ENCODE results near the gene LEUTX. TPM values are rescaled to one million over a fixed set of nuclear protein-coding genes. Genes with fewer than 3 reads are reported as not detected.
"Not testable (repeated sequence)": the region's sequence is repeated elsewhere in the genome, so short reads cannot be mapped to it uniquely, and the experiment has no call there.

Gene LEUTX, protein sequence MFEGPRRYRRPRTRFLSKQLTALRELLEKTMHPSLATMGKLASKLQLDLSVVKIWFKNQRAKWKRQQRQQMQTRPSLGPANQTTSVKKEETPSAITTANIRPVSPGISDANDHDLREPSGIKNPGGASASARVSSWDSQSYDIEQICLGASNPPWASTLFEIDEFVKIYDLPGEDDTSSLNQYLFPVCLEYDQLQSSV
- total RNA-seq = not detected

DNA sequence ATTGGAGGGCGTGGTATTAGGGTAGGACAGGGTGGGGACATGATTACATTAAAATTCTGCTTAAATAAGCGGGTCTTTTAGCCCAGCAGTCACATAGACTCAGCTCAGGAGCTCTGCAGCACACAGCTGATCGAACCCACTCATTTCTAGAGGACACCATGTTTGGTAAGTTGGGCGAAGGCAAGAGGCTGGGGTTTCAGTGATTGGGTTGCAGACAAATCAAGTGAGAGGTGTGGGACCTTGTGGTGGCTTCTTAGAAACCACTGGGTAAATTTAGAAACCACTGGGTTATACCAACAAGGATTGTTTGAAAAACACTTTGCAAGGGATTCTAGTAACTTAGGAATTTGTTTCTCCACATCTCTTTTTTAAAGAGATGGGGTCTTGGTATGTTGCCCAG is at the start of gene LEUTX:
TSS of gene LEUTX (plus strand) at position 92 of the 400 bp plus-strand sequence. CDS start at position 159, 67 bp downstream.
- DNase-seq = no peak

DNA sequence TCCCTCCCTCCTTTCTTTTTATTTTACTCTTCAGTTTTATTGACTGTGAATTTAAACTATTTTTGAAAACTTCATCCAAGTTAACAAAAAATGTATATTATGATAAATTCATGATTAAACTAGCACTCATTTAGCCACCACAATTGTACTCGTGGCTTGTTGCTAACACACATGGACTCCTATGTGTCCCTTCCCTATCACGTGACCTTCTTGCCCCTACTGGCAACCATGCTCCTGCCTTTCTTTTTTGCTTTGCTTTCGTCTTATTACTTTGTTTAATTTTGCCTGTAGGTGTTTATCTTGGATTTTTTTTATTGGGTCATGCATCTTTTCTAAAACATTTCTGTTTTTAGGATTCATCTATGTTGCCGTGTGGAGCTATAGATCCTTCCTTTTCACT is 49.1 kb upstream of the LEUTX start:
- DNase-seq = no peak

DNA sequence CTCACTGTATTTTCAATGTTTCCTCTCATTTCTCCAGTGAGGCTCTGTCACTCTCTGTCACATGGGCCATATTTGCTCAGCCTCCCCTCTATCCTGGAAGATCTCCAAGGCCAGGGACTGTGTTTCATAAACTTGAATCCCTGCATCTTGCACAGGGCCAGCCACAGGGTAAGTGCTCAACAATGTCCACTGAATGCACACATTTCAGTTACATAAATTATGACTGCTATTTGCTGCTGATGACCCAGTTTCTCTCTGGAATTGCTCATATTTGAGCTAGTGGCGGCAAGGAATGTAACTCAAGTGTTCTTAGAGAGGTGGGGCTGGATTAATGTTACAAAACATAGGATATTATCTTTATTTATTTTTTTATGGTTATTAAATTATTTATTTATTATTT is 47.0 kb upstream of the LEUTX start:
- no peak for DNase-seq

DNA sequence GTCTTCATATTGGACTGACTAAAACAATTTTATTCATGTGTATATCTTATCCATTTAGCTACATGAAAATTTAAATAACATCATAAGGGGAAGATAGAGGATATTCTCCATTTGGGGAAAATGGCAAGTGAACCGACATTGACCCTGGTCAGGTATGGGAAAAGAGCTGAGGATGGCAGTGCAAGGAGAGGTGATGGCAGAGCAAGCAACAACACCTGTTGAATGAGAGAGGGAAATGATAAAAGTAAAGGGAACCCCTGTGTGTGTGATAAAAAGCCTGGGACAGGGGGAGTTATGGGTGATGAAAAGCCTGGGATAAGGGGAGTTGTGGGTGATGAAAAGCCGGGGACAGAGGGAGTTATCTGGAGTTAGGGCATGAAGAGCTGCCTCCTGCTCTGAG is 44.8 kb upstream of the LEUTX start:
- DNase-seq = no peak

DNA sequence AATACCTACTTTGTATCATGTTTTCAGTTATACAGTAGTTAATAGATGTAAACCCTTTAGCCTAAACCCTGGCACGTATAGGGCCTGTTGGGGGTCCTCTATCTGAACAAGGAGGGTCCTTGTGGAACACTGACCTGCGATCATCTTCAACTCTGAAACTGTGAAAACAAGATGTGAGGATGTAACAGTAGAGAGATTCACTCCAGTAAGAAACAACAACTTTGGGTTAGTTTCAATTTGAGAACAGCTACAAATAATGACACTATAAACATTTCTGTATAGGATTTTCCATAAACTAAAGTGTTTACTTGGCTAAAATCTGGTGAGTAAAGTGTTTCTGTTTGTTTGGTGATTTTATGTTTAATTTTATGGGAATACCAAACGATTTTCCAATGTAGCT is 43.0 kb upstream of the LEUTX start:
- DNase-seq = no peak

DNA sequence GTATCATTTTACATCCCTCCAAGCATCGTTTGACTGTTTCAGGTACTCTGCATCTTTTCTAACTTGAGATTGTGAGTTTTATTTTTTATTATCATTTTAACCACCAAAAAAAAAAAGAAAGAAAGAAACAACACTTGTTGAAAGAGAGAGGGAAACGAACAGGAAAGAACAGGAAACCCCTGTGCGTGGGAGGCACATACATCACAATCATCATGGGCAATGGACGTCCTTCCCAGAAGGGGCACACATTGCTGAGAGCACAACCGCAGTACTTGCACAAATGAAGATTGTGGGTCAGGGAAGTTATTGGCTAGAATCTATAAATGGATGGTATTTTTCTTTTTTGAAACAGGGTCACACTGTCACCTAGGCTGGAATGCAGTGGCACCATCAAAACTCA is 42.6 kb upstream of the LEUTX start:
- no peak for DNase-seq

DNA sequence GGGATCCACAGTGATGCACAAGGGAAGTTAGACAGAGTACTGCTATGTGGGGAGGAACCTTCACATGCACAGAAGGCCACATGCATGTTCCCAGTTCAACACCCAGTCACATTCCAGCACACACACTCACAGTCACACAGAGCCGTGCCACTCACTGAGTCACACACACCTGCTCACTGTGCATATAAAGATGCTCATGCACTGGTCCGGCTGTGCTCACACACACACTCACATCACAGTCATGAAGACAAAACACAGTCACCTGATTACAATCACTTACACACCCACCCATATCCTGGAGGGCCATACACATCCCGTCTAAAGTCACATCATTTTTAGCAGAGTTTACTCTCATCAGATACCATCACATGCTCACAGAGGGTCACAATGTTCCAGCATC is 41.3 kb upstream of the LEUTX start:
- no peak for DNase-seq

DNA sequence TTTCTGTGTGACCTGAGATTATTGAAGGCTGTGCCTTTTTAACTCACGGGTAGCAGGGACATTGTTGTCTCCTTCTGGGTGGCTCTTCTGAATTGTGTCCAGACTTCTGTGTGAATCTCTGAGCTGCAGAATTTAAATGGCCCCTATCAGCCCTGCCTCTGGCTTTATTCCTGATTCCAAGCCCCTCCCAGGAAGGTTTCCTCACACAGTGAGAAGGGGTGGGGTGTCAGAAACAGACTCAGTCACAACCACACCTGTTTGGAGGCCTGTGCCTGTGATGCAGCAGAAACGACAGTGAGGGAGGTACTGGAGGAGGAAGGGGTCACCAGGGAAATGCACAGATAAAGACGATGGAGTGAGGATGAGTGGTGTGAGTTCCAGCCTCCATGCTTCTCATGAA is 40.8 kb upstream of the LEUTX start, which contains the start of gene CLC:
TSS of gene CLC (minus strand) at position 139 of the 400 bp plus-strand sequence. CDS start at position 62, 77 bp downstream.
- no peak for DNase-seq

DNA sequence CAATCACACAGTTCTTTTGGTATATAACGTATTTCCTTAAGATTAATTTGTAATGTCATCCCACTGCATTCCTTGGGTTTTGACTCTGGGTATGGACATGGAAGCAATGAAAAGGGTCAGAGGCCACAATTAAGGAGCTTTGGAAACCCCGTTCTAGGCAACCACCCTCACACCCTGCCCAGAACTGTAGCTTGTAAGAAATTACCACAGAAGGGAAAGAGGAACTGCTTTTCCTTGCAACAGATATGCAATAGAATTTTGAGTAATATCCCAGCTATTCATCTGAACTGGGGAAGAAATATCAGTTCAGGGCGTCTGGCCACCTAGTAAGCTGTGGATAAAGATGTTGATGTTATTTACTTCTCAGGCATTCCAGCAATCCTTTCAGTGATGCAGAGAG is 39.8 kb upstream of the LEUTX start:
- DNase-seq = no peak

DNA sequence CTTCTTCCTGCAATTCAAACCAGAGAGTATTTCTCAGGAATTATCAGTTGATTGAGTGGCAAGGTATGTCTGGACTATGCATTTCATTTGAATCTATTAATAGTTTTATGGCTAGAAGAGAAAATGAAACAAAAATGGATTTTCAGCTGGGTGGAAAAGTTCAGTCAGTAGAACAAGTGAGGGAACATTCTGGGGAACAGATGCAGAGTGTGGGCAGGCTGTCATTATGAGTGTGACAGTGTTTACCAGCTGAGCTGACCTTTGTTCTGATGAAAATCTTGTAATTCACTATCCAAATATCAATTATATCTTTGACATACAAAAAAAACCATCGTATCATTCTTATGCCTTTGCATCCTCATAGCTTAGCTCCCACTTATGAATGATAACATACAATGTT is 38.3 kb upstream of the LEUTX start:
- no peak for DNase-seq

DNA sequence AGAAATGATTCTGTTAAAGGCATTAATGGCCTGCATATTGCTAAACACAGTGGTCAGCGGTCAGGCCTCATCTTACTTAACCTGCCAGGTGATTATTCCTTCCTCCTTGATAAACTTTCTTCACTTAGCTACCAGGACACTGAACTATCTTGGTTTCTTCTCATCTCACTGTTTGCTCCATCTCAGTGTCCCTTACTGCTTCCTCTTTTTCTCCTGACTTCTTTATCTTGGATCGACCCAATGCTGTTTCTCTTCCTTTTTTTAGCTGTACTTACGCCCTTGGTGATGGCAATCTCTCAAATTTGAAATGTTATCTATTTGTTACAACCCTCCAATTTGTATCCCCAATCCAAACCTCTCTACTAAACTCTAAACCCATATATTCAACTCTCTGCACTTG is 33.0 kb upstream of the LEUTX start:
- no peak for DNase-seq

DNA sequence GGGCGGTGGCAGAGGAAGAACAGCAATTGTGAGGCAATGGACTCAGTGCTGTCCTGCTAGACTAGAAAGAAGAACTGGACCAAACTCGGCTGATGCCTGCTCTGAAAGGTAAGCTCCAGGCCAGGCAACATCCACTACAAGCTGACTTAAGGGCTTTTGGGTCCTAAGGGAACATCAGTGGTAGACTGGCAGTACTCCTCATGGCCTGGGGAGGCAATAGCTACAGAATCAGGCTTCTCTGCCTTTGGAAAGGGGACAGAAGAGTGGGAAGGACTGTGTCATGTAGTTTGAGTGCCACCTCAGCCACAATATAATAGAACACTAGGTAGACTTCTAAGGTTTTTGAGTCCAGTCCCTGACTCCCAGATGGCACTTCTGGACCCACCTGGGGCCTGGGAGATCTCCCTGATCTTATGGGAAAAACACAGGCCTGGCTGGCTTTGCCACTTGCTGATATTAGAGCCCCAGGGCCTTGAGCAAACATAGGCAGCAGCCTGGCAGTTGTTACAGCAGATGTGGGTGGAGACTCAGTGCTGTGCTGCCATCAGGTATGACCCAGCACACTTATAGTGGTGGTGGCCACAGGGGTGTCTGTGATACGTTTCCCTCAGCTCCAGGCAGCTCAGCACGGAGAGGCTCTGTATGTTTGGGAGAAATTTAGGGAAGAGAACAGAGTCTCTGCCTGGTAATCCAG is 31.7 kb upstream of the LEUTX start:
- DNase-seq = no peak

DNA sequence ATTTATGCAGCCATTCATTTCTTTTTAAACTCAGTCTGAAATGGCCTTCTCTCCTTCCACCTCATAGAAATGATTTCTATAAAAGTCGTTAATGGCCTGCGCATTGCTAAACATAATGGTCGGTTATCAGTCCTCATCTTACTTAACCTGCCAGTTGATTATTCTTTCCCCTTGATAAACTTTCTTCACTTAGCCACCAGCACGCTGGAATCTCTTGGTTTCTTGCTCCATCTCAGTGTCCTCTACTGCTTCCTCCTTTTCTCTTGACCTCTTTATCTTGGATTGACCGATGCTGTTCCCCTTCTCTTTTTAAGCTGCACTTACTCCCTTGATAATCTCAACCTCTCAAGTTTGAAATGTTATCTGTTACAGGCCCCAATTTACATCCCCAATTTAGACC is 28.7 kb upstream of the LEUTX start:
- no peak for DNase-seq

DNA sequence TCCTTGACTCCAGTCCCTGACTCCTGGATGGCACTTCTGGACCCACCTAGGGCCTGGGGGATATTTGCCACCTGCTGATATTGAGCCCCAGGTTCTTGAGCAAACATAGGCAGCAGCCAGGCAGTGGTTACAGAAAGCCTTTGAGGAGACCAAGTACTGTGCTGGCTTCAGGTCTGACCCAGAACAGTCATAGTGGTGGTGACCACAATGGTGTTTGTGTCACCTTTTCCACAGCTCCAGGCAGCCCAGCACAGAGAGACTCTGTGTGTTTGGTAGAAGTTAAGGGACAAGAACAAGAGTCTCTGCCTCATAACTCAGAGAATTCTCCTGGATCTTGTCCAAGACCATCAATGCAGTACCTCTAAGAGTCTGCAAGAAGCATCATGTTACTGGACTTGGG is 26.3 kb upstream of the LEUTX start:
- no peak for DNase-seq

DNA sequence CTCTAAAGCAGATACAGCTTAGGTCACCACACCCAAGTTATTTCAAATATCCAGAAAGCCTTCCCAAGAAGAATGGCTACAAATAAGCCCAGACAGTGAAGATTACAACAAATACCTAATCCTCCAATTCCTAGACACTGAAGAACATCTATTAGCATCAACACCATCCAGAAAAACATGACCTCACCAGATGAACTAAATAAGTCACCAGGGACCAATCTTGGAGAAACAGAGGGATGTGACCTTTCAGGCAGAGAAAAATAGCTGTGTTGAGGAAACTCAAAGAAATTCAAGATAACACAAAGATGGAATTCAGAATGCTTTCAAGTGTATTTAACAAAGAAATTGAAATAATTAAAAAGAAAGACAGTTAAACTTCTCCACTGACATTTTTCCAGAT is 25.9 kb upstream of the LEUTX start:
- DNase-seq = no peak

DNA sequence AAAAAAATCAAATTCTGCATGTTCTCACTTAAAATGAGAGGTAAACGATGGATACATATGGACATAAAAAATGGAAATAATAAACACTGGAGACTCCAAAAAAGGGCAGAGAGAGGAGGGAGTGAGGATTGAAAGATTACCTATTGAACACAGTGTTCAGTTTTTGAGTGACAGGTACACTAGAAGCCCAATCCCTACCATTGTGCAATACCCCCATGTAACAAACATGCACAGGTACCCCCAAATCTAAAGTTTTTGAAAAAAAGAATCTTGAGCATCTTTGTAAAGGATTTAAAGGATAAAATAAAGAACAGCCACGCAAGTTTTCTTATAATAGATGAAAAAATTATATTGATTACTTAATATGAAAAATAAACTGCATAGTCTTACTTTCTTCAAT is 24.1 kb upstream of the LEUTX start:
- no peak for DNase-seq

DNA sequence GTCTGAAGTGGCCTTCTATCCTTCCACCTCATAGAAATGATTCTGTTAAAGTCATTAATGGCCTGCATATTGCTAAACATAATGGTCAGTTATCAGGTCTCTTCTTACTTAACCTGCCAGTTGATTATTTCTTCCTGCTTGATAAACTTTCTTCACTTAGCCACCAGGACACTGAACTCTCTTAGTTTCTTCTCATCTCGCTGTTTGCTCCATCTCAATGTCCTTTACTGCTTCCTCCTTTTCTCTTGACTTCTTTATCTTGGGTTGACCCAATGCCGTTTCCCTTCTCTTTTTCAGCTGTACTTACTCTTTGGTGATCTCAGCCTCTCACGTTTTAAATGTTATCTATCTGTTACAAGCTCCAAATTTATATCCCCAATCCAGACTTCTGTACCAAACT is 23.7 kb upstream of the LEUTX start:
- DNase-seq = no peak

DNA sequence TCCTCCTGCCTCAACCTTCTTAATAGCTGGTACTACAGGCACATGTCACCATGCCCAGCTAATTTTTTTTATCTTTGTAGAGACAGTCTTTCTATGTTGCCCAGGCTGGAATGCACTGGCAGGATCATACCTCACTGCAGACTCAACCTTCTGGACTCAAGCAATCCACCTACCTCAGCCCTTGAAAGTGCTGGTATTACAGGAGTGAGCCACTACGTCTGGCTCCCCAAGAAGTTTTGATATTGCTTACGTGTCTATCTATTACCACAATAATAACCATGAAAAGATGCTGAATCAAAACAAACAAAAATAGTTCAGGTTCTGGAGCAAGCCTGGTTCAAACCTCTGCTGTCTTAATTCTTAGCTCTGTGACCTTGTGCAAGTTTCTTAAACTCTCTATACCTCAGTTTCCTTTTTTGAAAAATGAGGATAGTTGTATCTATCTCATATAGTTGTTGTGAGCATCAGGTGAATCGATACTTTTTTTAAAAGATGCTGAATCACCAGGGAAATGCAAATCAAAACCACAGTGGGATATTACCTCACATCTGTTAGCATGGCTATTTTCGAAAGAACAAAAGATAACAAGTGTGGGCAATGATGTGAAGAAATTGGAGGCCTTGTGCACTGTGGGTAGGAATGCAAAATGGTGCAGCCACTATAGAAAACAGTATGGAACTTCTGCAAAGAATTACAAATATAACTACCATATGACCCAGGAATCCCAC is 19.0 kb upstream of the LEUTX start:
- DNase-seq = no peak

DNA sequence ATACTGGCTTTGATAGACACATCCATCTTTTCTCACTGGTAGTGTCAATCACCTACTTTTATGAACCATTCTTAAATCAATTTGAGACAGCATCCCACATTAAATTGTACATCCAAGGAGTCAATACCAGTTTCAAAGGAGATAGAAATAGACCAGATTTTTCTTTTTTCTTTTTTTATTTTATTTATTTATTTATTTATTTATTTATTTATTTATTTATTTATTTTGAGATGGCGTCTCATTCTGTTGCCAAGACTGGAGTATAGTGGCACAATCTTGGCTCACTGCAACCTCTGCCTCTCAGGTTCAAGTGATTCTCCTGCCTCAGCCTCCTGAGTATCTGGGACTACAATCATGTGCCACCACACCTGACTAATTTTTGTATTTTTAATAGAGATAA is 16.8 kb upstream of the LEUTX start:
- DNase-seq = not testable (repeated sequence)

DNA sequence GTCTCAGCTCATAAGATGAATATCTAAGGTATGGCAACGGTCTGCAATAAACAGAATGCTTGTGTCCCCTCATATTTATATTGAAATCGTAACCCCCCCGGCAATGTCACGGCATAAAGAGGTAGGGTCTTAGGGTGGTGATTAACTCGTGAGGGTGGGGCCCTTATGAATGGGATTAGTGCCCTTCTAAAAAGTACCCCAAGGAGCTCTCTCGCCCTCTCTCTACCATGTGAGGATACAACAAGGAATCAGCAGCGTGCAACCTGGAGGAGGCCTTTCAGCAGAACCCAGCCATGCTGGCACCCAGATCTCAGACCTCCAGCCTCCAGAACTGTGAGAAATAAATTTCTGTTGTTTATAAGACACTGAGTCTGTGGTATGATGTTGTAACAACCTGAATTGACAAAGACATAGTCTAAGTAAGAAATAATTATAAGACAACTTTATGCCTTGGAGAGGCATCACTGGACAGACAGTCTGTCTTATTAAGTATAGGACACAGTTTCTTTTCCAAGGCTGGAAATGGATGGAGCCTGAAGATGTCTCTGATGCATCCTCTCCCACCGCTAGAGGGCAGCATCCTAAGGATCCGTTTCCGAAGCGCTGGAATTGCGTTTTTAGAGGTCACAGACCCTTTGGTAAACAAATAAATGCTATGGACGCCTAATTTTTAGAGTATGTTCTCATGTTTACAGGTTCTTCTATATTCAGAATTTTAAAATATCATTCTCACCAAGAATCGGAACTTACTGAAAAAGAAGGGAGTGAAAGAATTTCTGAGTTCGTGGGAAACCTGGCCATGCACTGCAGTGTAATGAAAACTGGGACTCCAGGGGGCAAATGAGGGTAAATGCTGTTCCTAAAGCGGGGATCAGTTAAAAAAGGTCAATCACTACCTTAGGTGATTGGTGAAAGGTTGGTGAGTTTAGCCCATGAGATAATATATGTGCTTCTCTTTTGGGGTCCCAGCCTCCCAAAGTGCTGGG is 13.3 kb upstream of the LEUTX start:
- DNase-seq = peak; percentile 27

DNA sequence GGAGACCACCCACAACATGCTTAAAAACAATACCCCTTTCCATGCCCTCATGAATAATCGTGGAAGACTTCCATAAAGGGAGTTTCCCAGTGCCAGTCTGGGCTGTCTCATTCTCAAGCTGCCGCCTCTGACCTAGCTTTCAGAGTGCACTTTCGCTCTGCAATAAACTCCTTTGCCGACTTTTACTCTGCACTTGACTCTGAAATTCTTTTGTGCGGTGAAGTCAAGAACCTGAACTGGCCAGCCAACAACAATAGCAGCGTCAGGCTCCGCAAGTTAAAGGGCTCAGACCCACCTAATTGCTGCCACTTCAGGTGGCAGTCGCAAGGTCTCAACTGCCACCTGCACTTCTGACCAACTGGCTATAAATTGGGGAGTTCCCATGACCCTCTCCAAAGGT is 10.3 kb upstream of the LEUTX start:
- DNase-seq = no peak

DNA sequence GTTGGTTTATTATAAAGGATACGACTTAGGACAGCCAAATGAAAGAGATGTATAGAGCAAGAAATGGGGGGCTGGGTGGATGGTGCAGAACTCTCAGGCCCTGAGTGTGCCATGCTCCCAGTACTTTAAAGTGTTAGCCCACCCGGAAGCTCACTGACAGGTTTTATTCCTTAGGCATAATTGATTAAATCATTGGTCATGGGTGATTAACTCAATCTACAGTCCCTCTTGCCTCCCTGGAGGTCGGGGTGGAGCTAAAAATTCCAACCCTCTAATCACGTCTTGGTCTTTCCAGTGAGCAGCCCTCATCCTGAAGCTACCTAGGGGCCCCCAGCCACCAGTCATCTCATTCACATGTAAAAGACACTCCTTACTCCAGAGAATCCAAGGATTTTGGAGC is 9.9 kb upstream of the LEUTX start:
- DNase-seq = no peak

DNA sequence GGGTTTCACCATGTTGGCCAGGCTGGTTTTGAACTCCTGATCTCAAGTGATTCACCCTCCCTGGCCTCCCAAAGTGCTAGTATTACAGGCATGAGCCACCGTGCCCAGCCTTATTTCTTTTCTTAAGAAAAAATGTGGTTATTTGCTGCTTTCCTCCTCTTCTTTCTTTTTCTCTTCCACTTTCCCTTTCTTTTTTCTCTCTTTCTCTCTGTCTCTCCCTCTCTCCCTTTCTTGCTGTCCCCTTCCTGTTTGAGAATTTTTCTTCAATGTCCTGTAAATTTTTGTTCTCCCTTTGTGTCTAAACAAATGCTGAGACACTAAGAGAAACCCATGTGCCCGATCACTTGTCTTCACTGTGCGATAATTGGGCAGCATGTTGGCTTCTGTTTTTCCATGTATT is 2.2 kb downstream of the LEUTX start:
- no peak for DNase-seq
